Right forelimb (tissue), 1 donor: ENCODE results near the gene TNK2.
"Not testable (repeated sequence)": the region's sequence is repeated elsewhere in the genome, so short reads cannot be mapped to it uniquely, and the experiment has no call there.

Experiments
- DNase-seq: peaks from one replicate; pipeline ENCODE4 v3.0.0-alpha.2; 2018

Gene TNK2

GRCh38 chr3:195867631-195868335, 40.6 kb downstream of the TNK2 start:
- peak; percentile 37 for DNase-seq

GRCh38 chr3:195866686-195867511, 41.5 kb downstream of the TNK2 start:
- no peak for DNase-seq

- DNase-seq, result peak; percentile 27
Measured at GRCh38 chr3:195865752-195866151, 42.6 kb downstream of the TNK2 start.

GRCh38 chr3:195863121-195864061, 45.0 kb downstream of the TNK2 start:
- peak; percentile 90 for DNase-seq

DNA sequence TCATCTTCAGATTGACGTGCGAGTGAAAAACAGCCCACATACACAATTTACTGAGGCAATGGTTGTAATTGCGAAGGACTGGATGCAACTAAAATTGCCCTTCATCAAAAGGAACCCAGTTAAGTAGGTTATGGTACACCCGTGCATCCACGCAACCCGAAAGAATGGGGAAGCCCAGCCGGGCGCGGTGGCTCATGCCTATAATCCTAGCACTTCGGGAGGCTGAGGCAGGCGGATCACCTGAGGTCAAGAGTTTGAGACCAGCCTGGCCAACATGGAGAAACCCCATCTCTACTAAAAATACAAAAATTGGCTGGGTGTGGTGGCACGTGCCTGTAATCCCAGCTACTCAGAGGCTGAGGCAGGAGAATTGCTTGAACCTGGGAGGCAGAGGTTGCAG, 46.0 kb downstream of the TNK2 start:
- DNase-seq, result not testable (repeated sequence)

GRCh38 chr3:195860456-195860855, 47.9 kb downstream of the TNK2 start:
- no peak for DNase-seq

DNA sequence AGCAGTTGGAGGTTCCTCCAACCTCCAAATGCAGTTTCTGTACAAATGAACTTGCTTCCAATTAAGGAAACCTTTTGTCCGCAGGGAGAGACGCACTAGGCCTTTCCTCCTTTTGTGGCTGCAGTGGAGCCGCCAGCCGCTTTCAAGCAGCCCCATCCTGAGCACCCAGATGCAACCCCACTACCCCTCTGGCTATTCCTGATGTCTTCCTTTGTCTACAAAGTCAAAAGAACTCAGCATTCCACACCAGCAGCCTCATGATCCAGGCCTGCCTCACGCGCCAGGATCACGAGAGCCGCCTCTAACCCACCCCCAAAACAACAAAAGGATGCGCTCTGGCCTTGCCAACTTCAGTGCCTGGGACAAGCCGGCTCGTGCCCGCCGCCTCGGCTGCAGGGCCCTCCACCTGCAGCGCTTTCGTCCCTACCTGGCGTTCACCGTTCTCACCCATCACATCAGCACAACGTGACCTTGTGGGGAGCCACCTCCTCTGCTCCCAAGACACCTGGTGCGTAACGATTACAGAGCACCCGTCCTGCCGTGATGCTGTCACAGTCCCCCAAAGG, 48.4 kb downstream of the TNK2 start:
- DNase-seq, result no peak

GRCh38 chr3:195859061-195859845, 49.1 kb downstream of the TNK2 start:
- DNase-seq, result peak; percentile 78

DNA sequence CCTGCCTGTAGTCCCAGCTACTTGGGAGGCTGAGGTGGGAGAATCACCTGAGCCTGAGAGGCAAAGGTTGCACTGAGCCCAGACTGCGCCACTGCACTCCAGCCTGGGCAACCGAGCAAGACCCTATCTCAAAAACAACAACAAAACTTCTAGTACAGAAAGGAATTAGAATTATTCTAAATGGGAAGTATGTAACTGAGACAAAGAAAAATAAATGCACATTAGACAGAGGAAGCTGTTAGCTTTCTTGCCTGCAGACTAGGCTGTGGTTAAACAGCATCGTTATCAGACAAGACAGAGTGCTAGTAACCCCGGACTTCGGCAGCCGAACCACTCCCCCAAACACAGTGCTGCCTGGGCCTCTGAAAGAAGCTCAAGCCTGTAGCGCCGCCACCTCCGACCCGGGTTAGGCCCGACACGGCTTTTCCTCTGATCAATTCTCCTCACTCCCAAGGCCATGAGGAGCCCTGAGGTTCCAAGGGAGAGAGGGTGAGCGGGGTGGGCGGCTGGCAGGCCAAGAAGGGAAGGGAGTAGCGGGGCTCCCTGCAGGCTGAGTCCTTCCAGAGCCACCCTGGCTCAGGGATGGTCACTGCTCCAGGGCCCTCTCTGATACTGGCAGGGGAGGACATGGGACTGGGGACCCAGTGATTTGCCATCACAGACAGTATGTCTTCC, 51.8 kb downstream of the TNK2 start:
- no peak for DNase-seq

GRCh38 chr3:195855471-195856409, 52.6 kb downstream of the TNK2 start:
- peak; percentile 31 for DNase-seq

DNA sequence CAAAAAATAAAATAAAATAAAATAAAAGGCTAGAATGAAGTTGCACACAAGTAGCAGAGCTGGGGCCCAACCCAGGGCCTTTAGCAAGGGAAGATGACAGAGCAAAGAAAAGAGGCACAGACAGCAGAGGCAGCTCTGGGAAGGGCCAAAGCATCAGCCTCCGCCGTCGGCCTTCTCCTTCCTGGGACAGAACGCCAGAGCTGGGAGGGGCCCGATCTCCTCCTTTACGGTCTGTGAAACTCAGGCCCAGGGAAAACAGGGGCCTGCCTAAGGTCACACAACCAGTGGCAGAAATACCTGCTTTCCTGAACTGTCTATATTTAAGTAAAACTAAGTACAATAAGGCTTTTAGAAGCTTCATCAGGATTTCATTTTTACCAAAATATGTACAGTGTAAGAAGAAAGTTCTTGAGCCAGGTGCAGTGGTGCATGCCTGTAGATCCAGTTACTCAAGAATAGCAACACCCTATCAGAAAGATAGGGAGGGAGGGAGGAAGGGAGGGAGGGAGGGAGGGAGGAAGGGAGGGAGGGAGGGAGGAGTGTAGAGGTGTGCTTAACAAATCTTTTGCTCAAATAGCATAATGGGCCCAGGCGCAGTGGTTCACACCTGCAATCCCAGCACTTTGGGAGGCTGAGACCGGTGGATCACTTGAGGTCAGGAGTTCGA, 53.6 kb downstream of the TNK2 start:
- no peak for DNase-seq

DNA sequence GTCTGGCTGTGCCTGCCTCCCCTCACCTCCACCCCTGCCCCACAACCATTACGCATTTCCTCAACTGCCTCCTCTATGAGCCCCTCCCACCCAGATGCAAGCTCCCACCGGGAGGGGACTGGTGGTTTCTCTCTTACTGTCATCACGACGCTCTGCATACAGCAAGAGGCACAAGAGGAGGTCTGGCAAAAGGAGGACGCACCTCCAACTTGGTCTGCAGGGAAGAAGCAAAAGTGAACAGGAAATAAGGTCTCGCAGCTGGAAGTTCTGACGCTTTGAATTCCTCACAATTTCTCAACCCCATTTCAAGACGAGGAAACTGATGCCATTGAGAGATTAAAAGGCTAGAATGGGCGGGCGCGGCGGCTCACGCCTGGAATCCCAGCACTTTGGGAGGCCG, 54.4 kb downstream of the TNK2 start:
- no peak for DNase-seq

DNA sequence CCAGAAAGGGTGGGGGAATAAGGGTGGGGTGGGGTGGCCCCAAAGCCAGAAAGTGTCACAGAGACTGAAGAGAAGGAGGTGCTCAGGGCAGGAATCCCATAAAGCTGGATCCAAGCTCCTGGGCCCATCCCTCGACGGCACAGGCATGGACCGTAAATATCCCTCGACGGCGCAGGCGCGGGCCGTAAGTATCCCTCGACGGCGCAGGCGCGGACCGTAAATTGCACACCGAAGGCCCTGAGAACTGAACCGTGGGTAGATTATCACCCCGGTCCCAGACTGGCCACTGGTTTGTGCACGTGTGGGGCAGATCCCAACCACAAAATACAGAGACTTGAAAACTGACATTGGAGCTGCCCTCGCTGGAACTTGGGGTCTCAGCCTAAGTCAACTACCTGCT, 55.3 kb downstream of the TNK2 start:
- no peak for DNase-seq

DNA sequence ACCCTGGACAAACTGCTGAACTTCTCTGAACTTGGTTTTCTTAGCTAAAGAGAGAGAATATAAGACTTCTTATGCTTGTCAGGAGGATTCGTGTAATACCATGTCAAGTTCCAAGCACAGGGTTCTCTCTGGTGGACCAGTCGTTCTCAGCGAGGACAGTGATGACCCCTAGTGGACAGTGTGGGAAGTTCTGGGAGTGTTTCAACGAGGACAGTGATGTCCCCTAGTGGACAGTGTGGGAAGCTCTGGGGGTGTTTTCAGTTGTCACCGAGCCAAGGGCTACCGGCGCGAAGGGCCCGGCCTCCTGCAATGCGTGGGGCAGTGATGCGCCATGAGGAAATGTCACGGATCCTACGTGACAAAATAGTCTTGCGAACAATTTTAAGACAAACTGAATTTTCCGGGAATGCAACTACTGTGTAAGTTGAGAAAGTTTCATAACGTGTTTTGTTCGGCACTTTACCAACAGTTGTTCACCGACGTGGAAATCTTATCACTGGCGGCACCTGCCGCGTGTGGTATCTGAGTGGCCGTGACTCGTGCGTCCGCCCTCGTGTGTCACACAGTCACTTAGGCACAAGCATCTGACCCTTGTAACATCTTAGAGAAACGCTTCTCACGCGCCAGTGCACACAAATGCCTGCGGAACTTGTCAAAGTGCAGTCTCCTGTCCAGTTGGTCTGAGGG, 57.4 kb downstream of the TNK2 start:
- peak; percentile 89 for DNase-seq

GRCh38 chr3:195849322-195850074, 58.9 kb downstream of the TNK2 start:
- no peak for DNase-seq

DNA sequence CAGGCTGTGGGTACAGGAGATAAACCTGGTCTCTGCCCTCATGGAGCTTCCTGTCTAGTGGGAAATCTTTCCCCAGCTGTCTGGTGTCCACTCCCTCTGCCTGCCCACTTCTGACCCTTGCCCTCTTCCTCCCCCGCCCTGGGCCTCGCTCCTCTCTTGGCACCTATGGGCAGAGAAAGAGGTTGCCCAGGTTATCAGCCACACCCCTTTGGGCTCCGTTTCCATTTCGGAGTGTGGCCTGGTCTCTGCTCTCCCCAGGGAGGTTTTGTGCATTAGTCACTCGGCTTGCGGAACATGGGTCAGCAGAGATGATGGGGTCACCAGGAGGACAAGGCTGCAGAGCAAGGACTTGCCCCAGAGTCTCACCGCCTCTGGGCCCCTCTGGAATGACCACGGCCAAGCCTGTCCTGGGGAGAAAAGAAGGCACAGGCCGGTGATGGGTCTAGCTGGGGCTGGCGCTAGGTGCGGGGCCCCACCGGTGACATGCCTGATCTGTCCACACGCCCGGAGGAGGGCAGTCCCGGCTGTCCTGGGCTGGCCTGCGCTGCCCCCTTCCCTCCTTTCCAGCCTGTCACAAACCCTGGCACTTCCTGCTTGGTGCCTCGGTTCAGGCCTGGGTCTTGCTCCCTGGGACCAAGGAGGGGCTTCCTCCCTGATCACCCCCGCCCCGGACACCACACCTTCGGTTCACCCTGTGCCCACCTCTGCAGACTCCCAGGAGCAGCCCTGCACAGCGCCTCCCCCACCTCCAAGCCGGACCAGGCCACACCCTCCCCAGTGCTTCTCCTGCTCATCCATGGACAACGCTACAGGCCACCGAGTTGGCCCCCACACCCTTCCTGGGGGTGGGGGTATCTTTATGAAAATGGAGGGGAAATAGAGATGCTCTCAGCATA, 61.0 kb downstream of the TNK2 start:
- peak; percentile 42 for DNase-seq

DNA sequence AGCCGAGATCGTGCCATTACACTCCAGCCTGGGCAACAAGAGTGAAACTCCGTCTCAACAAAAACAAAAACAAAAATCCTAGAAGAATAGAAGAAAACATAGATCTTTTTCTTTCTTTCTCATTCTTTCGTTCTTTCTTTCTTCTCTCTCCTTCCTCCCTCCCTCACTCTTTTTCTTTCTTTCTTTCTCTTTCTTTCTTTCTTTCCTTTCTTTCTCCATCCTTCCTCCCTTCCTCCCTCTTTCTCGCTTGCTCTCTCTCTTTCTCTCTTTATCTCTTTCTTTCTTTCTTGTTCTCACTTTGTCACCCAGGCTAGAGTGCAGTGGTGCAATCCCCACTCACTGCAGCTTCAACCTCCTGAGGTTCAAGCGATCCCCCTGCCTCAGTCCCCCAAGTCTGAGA, 62.9 kb downstream of the TNK2 start:
- no peak for DNase-seq
